ENCODE results near the gene AANAT.

DNA sequence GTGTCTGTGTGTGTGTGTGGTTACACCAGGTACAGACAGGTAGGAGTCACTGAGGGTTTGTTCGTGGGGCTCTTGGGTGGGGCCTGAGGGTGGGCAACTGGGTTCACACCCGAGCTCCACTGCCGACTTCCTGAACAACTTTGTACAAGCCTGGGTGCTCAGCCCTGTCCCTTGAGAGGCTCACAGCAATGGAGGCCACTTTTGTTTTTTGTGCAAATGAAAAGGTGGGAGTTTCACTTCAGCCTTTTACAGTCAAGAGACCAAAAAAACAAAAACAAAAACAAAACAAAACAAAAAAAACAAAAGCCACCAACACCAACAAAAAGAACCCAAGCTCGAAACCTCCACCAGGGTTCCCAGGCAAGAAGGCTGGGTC, 31.5 kb downstream of the AANAT start:
- TF ChIP-seq EZH2 (IDR thresholded peaks at IDR 0.05; ENCODE audit: insufficient read depth, poor library complexity, severe bottlenecking) (no peak), EZH2phosphoT487 (IDR thresholded peaks at IDR 0.05; ENCODE audit: insufficient read depth, low read depth) (no peak)

Measured in GM23248 (cell line).